Measurements from ENCODE around the gene NSD2.

NSD2 gene

DNA sequence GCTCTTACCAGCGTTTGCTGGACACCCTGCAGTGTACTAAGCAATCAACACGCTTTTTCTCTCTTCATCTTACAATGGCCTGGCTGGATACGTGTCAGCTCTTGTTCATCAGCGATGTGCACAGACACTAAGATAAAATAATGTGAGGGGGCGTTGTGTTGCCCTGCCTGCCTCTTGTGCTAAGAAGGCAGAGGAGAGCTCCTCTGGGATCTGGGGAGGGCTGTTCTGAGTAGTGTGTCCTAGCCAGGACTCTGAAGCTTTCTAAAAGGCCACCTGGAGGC, 87.9 kb downstream of the NSD2 start:
- no peak overlapping the region for H3K4me3 ChIP-seq (ENCODE audit: low read depth, low read length)
- TF ChIP-seq, protein P1, sequence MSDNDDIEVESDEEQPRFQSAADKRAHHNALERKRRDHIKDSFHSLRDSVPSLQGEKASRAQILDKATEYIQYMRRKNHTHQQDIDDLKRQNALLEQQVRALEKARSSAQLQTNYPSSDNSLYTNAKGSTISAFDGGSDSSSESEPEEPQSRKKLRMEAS (IDR thresholded peaks at IDR 0.05; ENCODE audit: low read depth, low read length), result no peak
- TF ChIP-seq, protein P2, sequence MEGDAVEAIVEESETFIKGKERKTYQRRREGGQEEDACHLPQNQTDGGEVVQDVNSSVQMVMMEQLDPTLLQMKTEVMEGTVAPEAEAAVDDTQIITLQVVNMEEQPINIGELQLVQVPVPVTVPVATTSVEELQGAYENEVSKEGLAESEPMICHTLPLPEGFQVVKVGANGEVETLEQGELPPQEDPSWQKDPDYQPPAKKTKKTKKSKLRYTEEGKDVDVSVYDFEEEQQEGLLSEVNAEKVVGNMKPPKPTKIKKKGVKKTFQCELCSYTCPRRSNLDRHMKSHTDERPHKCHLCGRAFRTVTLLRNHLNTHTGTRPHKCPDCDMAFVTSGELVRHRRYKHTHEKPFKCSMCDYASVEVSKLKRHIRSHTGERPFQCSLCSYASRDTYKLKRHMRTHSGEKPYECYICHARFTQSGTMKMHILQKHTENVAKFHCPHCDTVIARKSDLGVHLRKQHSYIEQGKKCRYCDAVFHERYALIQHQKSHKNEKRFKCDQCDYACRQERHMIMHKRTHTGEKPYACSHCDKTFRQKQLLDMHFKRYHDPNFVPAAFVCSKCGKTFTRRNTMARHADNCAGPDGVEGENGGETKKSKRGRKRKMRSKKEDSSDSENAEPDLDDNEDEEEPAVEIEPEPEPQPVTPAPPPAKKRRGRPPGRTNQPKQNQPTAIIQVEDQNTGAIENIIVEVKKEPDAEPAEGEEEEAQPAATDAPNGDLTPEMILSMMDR (IDR thresholded peaks at IDR 0.05; ENCODE audit: low read depth, low read length), result no peak
- TF ChIP-seq MYC (IDR thresholded peaks at IDR 0.05; ENCODE audit: low read depth, low read length) (no peak), POLR2A (IDR thresholded peaks at IDR 0.05; ENCODE audit: extremely low read depth, insufficient read length) (no peak)
- no peak for DNase-seq (ENCODE audit: low read depth)

DNA sequence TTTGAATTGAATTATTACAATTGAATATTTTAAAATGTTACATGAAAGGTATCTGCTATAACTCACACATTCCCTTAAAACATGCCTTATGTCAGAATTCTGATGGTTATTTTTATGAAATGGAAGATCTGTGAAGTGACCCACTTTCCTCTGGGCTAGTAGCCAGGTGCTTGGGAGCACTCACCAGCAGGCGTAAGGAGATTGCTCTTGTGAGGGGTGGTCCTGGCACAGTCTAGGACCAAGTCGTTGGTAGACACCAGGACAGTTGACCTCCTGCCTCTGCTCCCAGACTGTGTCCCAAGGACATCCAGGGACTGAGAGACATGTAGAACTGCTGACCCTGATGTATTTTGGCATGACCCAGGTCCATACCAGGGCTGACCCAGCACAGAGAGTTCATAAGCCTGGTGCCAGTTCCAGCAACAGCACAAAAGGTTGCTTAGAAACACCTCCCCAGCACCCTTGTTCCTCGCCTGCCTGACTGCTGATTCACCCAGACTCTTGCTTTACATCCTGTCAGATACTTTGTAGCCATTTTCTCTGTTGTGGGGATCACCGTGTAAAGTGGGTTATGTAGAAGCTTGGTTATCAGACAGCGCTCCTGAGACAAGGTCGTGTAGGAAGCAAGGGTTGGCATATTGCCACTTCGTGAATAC, 89.1 kb downstream of the NSD2 start:
- DNase-seq (ENCODE audit: low read depth), result no peak
- TF ChIP-seq POLR2A (IDR thresholded peaks at IDR 0.05; ENCODE audit: extremely low read depth, insufficient read length), result no peak
- TF ChIP-seq, protein P2 (IDR thresholded peaks at IDR 0.05; ENCODE audit: low read depth, low read length), result no peak
- TF ChIP-seq, protein P1 (IDR thresholded peaks at IDR 0.05; ENCODE audit: low read depth, low read length), result no peak
- TF ChIP-seq MYC (IDR thresholded peaks at IDR 0.05; ENCODE audit: low read depth, low read length), result no peak
- H3K4me3 ChIP-seq (ENCODE audit: low read depth, low read length), result no peak overlapping the region

DNA sequence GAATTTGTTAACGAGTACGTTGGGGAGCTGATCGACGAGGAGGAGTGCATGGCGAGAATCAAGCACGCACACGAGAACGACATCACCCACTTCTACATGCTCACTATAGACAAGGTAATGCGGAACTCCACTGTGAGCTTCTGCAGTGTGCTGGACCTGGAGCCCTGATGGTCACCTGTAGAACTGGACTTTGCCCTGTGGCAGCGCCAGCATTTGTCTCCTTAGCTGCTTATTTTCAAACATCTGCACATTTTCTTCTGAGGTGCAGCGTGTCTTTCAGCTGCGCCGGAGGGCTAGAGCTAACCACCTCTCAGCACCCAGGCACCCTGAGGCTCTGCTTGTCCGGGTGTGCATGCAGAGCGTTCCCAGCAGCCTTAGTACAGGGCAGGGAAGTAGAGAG, 89.8 kb downstream of the NSD2 start:
- no peak for DNase-seq (ENCODE audit: low read depth)
- H3K4me3 ChIP-seq (ENCODE audit: low read depth, low read length), result no peak overlapping the region
- TF ChIP-seq, protein P1 (IDR thresholded peaks at IDR 0.05; ENCODE audit: low read depth, low read length), result no peak
- TF ChIP-seq, protein P2 (IDR thresholded peaks at IDR 0.05; ENCODE audit: low read depth, low read length), result no peak
- TF ChIP-seq MYC (IDR thresholded peaks at IDR 0.05; ENCODE audit: low read depth, low read length), result no peak
- no peak for TF ChIP-seq POLR2A (IDR thresholded peaks at IDR 0.05; ENCODE audit: extremely low read depth, insufficient read length)

- DNase-seq (ENCODE audit: low read depth), result no peak
- TF ChIP-seq, protein P2 (IDR thresholded peaks at IDR 0.05; ENCODE audit: low read depth, low read length), result no peak
- TF ChIP-seq MYC (IDR thresholded peaks at IDR 0.05; ENCODE audit: low read depth, low read length) (no peak), POLR2A (IDR thresholded peaks at IDR 0.05; ENCODE audit: extremely low read depth, insufficient read length) (no peak)
- TF ChIP-seq, protein P1 (IDR thresholded peaks at IDR 0.05; ENCODE audit: low read depth, low read length), result no peak
Measured at GRCh38 chr4:1961563-1961962, 90.4 kb downstream of the NSD2 start.

DNA sequence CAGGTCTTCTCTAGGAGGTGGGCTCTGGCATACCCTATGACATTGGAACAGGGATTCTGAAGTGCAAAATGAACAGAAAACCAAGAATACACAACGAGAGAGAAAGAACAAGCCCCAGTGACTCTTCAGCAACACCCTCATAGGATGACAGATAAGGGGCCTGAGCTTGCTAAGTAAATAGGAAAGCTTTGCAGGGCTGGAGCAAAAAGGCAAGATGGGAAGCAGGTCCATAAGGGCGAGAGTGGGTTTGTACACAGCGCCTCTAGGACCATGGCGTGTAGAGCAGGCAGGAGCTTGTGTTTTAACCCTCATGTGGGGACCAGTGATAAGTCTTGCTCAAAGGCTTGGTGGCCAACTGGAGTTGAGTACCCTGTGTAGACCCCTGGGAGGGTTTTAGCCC, 91.8 kb downstream of the NSD2 start:
- H3K4me3 ChIP-seq (ENCODE audit: low read depth, low read length), result no peak overlapping the region
- DNase-seq (ENCODE audit: low read depth), result no peak

More at GRCh38 chr4:1961563-1961962, 90.4 kb downstream of the NSD2 start:
- H3K4me3 ChIP-seq (ENCODE audit: low read depth, low read length), result no peak overlapping the region

More for the DNA sequence above, 91.8 kb downstream of the NSD2 start:
- TF ChIP-seq, protein P2 (IDR thresholded peaks at IDR 0.05; ENCODE audit: low read depth, low read length), result no peak
- TF ChIP-seq, protein P1 (IDR thresholded peaks at IDR 0.05; ENCODE audit: low read depth, low read length), result no peak
- no peak for TF ChIP-seq POLR2A (IDR thresholded peaks at IDR 0.05; ENCODE audit: extremely low read depth, insufficient read length)
- TF ChIP-seq MYC (IDR thresholded peaks at IDR 0.05; ENCODE audit: low read depth, low read length), result no peak
